DND-41 (cell line): ENCODE measurements around the gene CALN1.

Experiments used
- CTCF ChIP-seq: IDR thresholded peaks from 2 replicates; pipeline ENCODE4 v1.5.1; 2012; ENCODE audit warnings: borderline replicate concordance, low read length, moderate library complexity, mild to moderate bottlenecking; ENCODE audit not compliant: poor library complexity, severe bottlenecking; ENCODE audit errors: extremely low read depth
- EZH2 ChIP-seq: IDR thresholded peaks from 3 replicates; pipeline ENCODE4 v1.6.1; 2012; ENCODE audit warnings: borderline replicate concordance, low read depth, mild to moderate bottlenecking, moderate library complexity, low read length, inconsistent platforms; ENCODE audit not compliant: severe bottlenecking

DNA sequence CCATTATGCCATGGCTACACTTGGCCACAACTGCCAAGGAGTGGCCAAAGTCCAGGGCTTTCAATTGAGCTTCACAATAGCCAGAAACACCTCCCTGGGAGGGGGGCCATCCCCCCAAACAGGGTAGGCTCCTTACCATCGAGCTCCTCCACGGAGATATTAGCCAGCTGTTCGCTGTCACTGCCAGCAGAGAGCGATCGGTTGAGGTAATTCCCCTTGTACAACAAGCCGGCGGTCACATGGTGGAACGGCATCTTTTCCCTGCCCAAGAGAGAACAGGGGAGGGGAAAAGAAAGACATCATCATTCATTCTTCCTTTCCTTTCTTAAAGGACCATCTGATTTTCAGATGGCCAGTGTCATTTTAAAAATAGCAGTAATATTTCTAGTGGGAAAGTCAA lies 133.6 kb downstream of the CALN1 start:
- TF ChIP-seq EZH2 (no peak), CTCF (no peak)
